ENCODE results near the gene AKT2.

- TF ChIP-seq MAX (IDR thresholded peaks at IDR 0.05) = no peak
- no peak for TF ChIP-seq TAF1 (IDR thresholded peaks at IDR 0.05; ENCODE audit: low read depth)
- TF ChIP-seq RAD21 (IDR thresholded peaks at IDR 0.05; ENCODE audit: low read depth) = no peak
- no peak for TF ChIP-seq REST (IDR thresholded peaks at IDR 0.05; ENCODE audit: low read depth)
- no peak for TF ChIP-seq CREB1 (IDR thresholded peaks at IDR 0.05; ENCODE audit: low read depth)
- no peak for TF ChIP-seq EP300 (IDR thresholded peaks at IDR 0.05; ENCODE audit: borderline replicate concordance)
- TF ChIP-seq TCF12 (IDR thresholded peaks at IDR 0.05; ENCODE audit: low read depth) = no peak
- no peak for TF ChIP-seq NFIC (IDR thresholded peaks at IDR 0.05)
- no peak for TF ChIP-seq CEBPB (IDR thresholded peaks at IDR 0.05)
- no peak for TF ChIP-seq FOXM1 (IDR thresholded peaks at IDR 0.05; ENCODE audit: borderline replicate concordance, low read depth)
- no peak for TF ChIP-seq YY1 (IDR thresholded peaks at IDR 0.05; ENCODE audit: low read depth)
- TF ChIP-seq EGR1 (IDR thresholded peaks at IDR 0.05) = no peak
- no peak for TF ChIP-seq ZBTB7A (IDR thresholded peaks at IDR 0.05; ENCODE audit: low read depth)
These were observed 41.1 kb upstream of the AKT2 start for GRCh38 chr19:40326201-40326600.

Data from Ishikawa (cell line).